NOMO-1 treated with dmso at 0.1 percent for 144 hours (cell line): ENCODE data around the gene TSPAN17.

Experiments used
- DNase-seq: peaks from one replicate; lab custom pipeline; 2025; ENCODE audit not compliant: unreplicated experiment; lab: John Stamatoyannopoulos, UW

The TSPAN17 gene

DNA sequence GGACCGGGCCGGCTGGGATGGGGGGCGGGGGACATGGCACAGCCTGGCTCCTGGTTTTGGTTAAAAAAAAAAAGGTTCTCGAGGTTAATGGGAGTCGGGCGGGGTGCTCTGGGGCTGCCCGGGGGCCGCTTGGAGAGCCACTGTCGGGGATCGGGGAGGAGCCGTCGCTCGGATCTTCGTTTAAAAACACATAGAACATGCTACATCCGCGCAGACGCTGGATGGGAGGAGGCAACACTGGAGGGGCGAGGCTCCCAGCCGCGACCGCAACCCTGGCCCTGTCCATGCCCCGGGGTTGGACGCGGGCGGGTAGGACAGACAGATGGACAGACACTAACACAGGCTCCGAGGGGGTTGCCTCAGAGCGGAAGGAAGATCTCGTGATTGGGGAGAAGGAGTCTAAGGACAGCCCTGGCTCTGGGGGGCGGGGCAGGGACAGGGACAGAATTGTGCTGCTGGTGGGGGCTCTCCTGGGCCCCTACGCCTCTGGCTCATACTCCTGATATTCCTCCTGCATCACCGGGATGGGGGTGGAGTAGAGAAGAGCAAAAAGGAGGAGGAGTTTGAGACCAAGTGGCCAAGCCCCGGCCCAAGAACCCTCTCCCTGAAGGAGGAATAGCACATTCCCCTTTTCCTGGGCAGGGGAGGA, 26.8 kb upstream of the TSPAN17 start:
- DNase-seq = no peak

DNA sequence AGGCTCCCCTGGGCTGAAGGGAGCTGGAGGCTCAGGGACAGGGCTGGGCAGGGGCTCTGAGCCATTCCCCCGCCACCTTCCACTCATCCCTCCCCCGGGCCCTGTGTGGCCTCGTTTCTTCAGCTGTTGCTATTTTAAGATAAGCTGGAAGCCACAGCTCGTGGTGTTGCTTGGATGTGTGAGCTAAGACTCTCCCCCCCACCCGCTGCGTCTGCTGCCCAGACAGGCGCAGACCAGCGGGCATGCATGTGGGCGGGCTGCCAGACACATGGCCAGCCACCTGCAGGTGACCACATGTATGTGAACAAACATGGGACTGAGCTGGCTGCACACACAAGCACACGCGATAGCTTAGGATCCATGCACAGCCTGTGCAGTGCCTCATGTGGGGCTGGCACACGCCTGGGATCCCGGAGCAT, 25.6 kb upstream of the TSPAN17 start:
- no peak for DNase-seq

DNA sequence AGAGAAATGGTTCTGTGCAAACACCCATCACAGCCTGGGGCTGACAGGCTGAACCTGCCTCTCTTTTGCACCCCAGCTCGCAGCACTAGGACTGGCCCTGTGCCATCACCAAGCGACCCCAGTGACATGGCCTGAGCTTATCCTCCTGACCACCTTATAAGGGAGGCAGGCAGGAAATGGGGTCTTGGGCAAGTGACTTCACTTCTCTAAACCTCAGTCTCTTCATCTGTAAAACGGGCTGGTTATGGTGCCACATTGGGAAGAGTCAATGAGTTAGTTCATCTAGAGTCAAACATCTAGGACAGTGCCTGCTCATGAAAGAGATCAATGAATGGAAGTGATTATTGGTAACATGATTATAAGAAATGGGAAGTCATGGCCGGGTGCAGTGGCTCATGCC, 23.1 kb upstream of the TSPAN17 start:
- DNase-seq = no peak

DNA sequence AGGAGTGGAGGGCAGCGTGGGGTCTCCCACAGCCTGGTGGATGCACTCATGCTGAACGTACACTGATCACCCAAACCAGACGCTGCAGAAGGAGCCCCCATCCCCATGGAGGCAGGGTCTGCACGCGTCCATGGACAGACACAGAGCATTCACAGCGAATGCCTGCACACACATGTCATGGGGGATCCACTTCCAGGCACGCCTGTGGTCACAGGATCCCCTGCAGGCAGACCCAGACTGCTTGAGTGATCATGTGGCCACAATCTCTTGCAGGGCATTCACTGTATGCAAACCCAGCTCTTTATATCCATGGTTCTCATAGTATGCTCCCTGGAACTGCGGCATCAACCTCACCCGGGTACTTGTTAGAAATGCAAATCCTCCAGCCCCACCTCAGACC, 22.3 kb upstream of the TSPAN17 start:
- no peak for DNase-seq

DNA sequence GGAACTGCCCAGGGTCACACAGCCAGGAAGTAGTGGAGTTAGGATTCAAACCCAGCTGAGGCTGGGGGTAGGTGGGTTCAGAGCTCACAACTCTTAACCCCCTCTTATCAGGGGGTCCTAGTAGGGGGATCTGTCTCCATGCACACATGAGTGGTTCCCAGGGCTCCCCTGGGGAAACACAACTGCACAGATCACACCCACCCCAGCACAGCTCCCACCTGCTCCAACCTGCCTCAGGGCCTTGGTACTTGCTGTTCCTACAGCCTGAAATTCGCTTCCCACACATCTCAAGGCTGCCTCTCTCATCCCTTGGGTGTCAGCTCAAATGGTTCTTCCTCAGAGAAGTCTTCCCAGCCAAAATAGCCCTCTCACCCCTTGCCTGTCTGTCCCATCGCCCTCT, 21.8 kb upstream of the TSPAN17 start:
- no peak for DNase-seq

DNA sequence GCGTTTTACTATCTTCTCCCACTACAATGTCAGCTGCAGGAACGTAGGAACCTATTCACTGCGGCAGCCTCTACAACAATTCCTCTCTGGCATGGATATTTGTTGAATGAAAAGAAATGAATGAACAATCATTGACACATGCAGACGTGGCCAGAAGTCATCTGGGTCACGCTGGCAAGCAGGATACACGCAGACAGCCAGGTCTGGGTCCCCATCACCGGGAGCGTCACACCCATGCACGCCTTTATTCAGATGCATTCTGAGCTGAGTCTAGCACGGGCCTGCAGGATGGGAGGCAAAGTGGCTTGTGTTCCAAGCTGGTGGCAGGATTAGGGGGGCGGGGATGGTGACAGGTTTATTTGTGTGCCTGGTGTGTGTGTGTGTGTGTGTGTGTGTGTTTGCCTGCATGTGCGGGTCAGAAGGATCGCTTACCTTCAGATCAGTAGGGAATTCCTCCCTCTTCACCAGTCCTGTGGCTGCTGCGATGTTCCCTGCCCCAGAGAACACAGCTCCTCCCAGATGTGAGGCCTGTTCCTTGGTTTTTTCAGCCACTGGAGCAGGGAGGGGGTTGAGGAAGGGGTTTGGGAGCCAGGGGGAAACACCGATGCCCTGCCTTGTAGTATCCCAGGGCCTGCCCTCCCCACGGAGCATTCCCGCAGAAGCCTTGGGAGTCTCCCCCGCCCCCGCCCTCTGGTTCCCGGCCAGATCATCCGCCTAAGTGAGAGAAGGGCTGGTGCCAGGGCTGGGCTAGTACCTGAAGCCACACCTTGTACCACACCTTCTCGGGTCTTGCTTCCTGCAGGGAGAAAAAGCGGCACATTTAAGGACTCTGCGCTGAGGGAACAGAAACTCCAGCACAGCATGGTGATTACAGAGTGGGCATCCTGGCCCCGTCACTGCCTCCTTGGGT, 21.1 kb upstream of the TSPAN17 start:
- no peak for DNase-seq

DNA sequence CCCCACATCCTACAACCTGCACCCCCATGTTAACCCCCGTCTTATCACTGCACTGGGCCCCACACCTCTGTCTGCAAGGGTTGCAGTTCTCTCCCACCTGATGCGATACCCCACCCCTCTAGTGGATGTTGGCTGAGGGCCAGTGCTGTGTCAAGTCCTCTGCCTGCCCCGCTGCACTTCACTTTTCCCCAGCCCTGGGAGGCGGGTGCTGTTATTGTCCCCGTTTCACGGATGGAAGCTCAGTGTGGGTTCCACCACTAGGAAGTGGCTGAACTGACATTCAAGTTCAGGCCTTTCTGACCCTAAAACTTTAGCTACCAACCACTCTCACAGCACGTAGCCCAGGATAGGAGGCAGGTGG, 20.4 kb upstream of the TSPAN17 start:
- DNase-seq = no peak

DNA sequence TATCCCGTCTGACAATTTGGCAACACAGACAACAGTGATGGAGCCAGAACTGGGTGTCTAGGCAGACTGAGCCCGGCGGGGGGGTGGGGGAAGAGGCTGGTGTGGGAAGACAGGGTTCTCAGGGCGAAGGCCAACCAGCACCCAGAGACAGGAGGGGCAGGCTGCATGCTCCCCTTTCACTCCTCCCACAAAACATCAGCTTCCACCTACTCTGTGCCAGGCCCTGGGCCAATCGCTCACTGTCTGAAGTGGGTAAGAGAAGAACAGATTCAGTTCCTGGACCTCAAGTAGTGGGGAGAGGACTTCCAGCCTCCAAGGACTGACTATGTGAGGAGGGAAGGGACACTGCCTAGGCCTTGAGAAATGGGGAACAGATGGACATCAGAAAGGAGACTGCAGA, 19.7 kb upstream of the TSPAN17 start:
- DNase-seq = no peak

DNA sequence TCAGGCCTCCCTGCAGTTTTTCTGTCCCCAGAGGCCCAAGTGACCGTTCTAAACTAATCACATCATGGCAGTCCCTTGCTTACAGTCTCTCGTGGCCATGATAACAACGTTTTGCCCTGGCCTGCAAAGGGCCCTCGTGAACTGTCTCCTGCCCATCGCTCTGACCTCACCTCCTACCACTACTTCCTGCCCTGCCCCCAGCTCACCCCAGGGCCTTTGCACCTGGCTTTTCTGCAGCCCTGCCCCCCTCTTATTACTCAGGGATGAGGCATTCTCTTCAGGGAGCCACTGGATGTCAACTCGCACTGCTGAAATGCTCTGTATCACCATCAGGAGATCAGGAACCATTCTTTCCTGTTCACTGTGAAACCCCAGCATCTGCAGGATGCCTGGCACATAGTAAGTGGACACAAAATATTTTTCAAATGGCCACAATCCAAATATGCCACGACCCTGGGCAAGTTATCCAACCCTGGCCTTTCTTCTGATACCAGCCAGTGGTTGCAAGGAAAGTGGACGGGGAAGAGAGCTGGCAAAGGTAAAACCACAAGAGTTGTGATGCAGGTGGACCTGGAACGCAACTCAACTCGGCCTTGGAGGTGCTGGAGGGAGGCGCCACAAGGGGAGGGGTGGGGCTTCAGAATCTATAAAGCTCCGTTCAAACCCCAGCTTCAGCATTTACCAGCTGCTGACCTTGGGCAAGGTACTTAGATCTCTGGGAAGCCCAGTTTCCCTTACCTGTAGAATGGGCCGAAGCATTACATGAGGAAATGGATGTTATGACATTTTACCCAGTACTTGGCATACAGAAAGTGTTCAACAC, 18.7 kb upstream of the TSPAN17 start:
- DNase-seq = no peak

DNA sequence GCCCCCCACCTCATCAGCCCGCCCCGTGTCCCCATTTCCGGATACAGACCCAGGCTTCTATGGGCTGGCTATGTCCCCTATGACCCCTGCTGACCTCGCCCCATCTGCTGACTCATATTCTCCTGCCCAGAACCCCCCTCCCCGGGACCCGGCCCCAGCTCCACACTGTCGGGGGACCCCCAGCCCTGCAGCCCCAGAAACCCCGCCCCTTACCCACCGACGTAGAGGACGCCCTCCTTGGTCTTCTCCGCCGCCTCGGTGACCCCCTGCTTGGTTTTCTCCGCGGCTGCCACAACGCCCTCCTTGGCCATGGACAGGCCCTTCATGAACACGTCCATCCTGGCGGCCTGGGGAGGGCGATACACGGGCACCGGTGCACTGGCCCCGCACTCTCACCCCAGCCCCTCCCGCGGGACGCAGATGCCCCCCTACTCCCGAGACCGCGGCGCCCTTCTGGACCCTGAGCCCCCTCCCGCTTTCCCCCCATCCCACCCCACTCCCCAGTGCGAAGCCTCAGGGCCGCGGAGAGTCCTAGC, 17.9 kb upstream of the TSPAN17 start:
- DNase-seq = no peak

DNA sequence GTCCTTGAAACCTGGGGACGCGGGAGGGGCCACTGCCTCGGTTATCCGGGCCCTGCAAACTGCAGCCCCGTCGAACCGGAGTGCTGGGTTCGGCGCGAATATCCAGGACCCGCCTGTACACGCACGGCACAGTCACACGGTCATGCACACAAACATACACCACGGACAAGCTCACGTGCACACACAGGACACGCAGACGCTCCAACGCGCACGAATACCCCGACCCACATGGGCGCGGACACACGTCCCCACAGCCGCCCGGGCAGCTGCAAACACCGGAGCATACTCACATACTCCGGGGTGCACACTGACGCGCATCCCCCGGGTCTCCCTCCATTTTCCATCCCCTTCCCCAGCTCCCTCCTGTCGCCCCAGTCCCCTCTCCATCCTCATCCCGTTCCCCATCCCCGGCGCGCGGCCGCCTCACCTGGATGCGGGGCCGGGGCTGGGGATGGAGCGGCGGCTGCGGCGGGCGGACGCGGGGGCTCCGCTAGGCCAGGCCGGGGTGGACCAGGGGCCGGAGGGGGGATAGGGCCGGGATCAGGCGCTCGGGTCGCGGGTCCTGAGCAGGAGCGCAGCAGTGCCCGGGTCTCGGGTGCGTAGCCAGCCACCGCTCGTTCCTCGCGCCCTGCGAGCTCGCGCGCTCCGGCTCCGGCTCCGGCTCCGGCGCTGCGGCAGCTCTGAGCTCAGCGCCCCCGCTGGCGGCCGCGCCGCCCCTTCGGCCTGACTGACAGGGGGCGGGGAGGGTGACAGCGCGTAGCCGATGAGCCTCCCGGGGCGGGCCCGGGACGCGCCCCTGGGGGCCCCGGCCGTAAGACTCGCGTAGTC, 17.2 kb upstream of the TSPAN17 start, which contains the start of the genes EIF4E1B and SNCB:
TSS of gene EIF4E1B (plus strand) at position 823 of the 828 bp plus-strand sequence. CDS start 12,113 bp downstream, outside the sequence.
TSS of gene SNCB (minus strand) at position 682 of the 828 bp plus-strand sequence. CDS start 880 bp downstream, outside the sequence.
- no peak for DNase-seq

DNA sequence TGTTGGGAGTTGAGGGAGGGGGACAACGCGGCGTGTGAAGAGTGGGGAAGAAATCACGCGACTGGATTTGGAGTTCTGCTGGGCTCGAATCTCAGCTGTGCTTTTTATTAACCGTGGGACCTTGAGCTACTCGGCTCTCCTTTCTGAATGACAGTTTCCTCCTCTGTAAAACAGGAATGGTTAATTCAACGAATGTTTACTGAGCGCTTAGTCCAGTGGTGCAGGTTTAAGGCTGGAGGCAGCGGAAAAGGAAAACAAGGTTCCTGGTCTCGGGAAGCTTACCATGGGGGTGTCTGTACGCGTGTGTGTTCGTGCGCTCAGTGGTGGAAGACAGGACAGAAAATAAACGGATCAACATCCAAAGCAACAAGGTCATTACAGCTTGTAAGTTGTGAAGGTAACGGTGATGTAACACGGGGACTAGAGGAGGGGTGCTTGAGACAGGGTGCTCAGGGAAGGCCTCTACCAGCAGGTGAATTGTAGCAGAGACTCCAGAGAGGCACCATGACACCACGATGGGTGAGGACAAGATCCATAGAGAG, 16.5 kb upstream of the TSPAN17 start:
- DNase-seq = no peak

DNA sequence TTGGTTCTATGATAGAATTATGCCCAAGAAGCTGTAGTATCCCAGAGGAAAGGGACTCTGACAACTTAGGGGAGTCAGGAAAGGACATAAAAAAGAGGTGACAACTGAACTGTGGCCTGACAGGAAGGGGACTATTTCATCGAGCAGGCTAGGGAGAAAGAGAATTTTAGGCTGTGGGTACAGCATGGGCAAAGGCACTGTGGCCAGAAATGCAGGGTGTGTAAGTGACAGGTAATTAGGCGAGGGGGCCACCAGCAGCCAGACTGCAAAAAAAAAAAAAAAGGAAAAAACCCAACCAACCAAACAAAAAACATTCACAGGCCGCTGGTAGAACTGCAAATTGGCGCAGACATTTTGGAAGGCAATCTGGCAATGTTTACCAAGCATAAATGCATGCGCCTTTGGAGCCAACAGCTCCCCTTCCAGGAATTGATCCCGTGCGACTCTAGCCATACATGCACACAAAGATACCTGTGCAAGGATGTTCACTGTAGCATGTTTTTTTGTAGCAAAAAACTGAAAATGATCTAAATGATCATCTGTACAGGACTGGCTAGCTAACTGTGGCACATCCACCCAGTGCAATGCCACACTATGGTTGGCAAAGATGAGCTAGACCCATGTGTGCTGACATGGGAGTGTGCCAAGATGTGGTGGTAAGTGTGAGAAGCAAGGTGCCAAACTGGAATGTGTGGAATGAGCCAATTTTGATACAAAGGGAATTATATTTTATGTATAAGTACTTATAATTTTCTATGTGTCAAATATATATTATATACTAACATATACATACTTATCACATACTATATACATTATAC, 15.7 kb upstream of the TSPAN17 start:
- no peak for DNase-seq

DNA sequence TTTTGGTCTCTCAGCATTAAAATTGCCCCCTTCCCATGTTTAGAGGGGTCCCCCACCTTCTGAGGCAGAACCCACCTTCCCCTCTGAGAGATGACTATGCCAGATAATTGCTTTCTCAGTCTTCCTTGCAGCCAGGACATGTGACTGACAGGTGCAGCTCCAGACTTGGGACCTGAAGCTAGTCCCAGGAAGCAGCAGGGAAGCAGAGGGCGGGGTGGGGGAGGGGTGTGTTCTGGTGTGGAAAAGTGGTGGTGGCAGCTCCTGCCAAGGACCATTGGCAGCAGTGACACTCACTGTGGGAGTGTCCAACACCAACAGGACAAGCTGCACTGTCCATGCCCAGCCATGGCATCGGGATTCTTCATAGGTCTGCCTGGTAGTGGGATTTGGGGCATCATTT, 14.5 kb upstream of the TSPAN17 start:
- DNase-seq = no peak

DNA sequence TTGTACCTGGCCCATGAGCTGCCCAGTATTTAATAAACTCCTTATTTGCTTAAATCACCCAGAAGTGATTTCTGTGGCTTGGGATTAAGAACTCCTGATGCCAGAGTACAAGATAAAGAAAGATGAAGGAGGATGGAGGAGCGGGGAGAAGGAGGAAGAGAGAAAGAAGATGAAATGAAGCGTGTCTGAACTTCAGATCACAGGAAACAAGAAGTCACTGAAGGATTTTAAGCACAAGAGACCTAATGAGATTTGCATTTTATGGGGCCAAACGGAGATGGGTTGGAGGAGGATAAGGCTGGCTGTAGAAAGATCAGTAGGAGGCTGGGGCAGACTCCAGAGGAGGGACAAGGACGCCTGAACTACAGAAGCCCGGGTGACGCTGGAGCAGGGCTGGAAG, 13.7 kb upstream of the TSPAN17 start:
- DNase-seq = no peak

DNA sequence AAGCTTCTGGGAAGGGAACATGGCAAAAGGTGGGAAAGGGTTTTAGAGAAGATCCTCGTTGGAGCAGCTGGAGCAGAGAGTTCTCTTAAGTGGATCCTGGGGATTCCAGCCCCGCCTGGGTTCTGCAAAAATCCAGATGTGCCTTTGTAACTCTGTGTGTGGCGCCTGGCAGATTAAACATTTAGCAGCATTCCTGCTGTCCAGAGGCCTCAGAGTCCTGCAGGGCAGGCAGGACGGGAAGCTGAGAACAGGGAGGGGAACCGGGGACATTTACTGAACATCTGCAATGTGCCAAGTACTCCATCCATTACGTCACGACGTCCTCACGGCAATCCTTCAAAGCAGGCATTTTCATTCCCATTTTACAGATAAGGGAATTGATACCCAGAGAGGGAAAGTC, 10.9 kb upstream of the TSPAN17 start:
- no peak for DNase-seq

DNA sequence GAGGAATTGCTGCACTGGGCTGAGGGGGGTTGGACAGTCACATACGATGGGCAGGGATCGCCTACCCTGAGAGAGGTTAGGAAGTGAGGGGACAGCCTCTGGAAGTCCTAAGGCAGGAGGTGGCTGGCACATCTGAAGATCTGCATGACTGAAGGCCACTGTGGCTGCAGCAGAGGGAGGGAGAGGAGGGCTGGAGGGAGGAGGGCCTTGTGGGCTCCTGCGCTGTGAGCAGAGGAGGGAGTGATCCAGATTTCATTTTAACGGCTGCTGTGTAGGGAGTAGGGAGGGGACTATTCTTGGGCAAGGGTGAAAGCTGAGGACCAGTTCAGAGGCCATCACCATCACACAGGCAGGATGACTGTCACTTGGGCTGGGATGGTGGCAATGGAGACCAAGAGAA, 9.7 kb upstream of the TSPAN17 start:
- DNase-seq = no peak

DNA sequence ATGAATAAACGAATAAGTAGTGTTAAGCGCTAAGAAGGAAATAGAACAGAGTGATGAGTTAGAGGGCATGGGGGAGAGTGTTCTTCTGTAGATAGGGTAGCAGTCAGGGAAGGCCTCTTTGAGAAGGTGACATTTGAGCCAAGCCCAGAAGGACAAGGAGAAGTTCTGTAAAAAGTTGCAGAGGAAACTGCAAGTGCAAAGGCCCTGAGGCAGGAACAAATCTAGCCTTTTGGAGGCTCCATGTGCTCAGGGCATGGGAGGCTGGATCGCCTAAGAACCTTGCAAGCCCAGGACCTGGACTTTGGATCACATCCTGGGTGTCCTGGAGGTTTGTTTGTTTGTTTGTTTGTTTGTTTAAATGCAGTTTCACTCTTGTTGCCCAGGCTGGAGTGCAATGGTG, 8.8 kb upstream of the TSPAN17 start:
- no peak for DNase-seq

DNA sequence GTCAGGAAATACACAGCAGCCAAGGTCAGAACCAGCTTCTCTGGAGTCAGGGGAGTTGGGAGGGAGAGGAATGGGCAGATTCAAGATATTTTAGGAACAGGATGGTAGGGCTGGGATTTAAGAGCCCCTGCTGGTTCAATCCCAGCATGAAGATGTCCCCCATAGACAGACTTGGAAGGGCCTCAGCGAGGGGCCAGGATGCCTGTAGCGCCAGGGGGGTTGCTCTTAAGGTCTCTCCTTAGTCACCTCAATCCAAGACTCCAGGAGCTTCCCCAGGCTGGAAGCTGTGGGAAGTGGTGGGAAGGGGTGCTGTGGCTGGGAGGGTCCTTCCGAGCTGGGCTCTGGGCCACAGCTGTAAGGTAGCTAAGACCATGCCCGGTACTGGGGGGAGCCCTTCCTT, 8.1 kb upstream of the TSPAN17 start:
- no peak for DNase-seq
